OCI-LY7 (cell line): ENCODE results near the gene OGDH.

Source experiments
- CTCF ChIP-seq: fragments of 200-600 bp; sonication (generic); conservative IDR thresholded peaks from 2 replicates; pipeline ENCODE4 v1.5.1; 2014; ENCODE audit warnings: mild to moderate bottlenecking, antibody characterized with exemption, low read length, moderate library complexity, mixed read lengths
- EZH2phosphoT487 ChIP-seq: fragments of 200-600 bp; sonication (generic); IDR thresholded peaks from 2 replicates; pipeline ENCODE4 v1.6.1; 2018; ENCODE audit warnings: low read depth, borderline replicate concordance, mild to moderate bottlenecking, mixed run types, antibody characterized with exemption, low read length, moderate library complexity, mixed read lengths

- no peak for TF ChIP-seq CTCF
- no peak for TF ChIP-seq EZH2phosphoT487
These were observed 38.5 kb upstream of the OGDH start for GRCh38 chr7:44567884-44568283.
